ENCODE measurements around the gene RACK1. TPM values are rescaled to one million over a fixed set of nuclear protein-coding genes. Genes with fewer than 3 reads are reported as not detected.

RACK1 gene
- total and polyA plus RNA-seq, 2 of the 8 experiments (the other 6 are each of a cell fraction or from before 2014, with no cell fraction given): 2,589 to 7,971 TPM

- TF ChIP-seq E2F6 (IDR thresholded peaks at IDR 0.05): no peak
These were observed 19.9 kb upstream of the RACK1 start (continued) for GRCh38 chr5:181263633-181264032.
